CD4-positive, CD25-positive, alpha-beta regulatory T cell (primary cell): ENCODE measurements around the gene PPFIA2. TPM values are rescaled to one million over a fixed set of nuclear protein-coding genes. Genes with fewer than 3 reads are reported as not detected.

ENCODE experiments used
- ATAC-seq, 2 donors: fragments of 150-1000 bp; cut with Tn5 transposase; one replicate each; pipeline ENCODE4 v1.10.0; 2021; ENCODE audit warnings: low read depth in 2 of 2, moderate number of reproducible peaks in 2 of 2, moderate library complexity in 1 of 2
- DNase-seq, 3 donors: peaks; one replicate each; pipeline versions ENCODE4 v3.0.0 to v3.0.0-alpha.2; 2012 to 2022; ENCODE audit warnings: mixed read lengths in 1 of 3
- H3K27ac ChIP-seq: one replicate; pipeline ENCODE4 v1.7.0; 2013; ENCODE audit warnings: mild to moderate bottlenecking, low read length; ENCODE audit not compliant: insufficient read depth, poor library complexity, severe bottlenecking
- H3K27me3 ChIP-seq: one replicate; pipeline ENCODE4 v1.7.0; 2013; ENCODE audit warnings: low read length; ENCODE audit not compliant: control insufficient read depth, insufficient read depth
- H3K36me3 ChIP-seq: one replicate; pipeline ENCODE4 v1.7.0; 2013; ENCODE audit warnings: mild to moderate bottlenecking, low read length, moderate library complexity; ENCODE audit not compliant: control insufficient read depth, insufficient read depth
- H3K4me1 ChIP-seq: 2 replicates; pipeline ENCODE4 v1.7.0; 2013; ENCODE audit warnings: mild to moderate bottlenecking, low read length; ENCODE audit not compliant: insufficient read depth, control insufficient read depth, poor library complexity, severe bottlenecking
- H3K4me3 ChIP-seq: one replicate; pipeline ENCODE4 v1.7.0; 2013; ENCODE audit warnings: low read depth, mild to moderate bottlenecking, low read length, moderate library complexity
- H3K9me3 ChIP-seq, 2 experiments: 1 replicate in 1 of 2; 2 replicates in 1 of 2; pipeline ENCODE4 v1.7.0; 2013; ENCODE audit warnings: low read length in 2 of 2, mild to moderate bottlenecking in 1 of 2, moderate library complexity in 1 of 2; ENCODE audit not compliant: control insufficient read depth in 2 of 2
- H3K27ac Mint-ChIP-seq, 3 donors: one replicate each; pipeline ENCODE4 v1.8.0; 2020 to 2022; ENCODE audit warnings: mild to moderate bottlenecking in 3 of 3, mixed read lengths in 3 of 3, moderate library complexity in 2 of 3
- H3K27me3 Mint-ChIP-seq: one replicate; pipeline ENCODE4 v1.8.0; 2022; ENCODE audit warnings: mild to moderate bottlenecking, mixed read lengths
- H3K36me3 Mint-ChIP-seq: one replicate; pipeline ENCODE4 v1.8.0; 2020; ENCODE audit warnings: mixed read lengths
- H3K4me1 Mint-ChIP-seq, 4 donors: one replicate each; pipeline ENCODE4 v1.8.0; 2020 to 2022; ENCODE audit warnings: mixed read lengths in 4 of 4, mild to moderate bottlenecking in 1 of 4
- H3K4me3 Mint-ChIP-seq, 4 donors: one replicate each; pipeline ENCODE4 v1.8.0; 2020 to 2022; ENCODE audit warnings: mild to moderate bottlenecking in 4 of 4, mixed read lengths in 4 of 4, moderate library complexity in 3 of 4
- H3K9me3 Mint-ChIP-seq, 7 donors: one replicate each; pipeline ENCODE4 v1.8.0; 2020 to 2022; ENCODE audit warnings: mixed read lengths in 7 of 7, mild to moderate bottlenecking in 3 of 7, moderate library complexity in 2 of 7
- polyA plus RNA-seq, 4 donors: library from polyadenylated mRNA; unstranded; fragments of 300-500 nt; fragmentation: Illumina TruSeq; gene quantifications; one replicate each; pipeline ENCODE4 v1.2.3, GENCODE V29; 2021
- total RNA-seq: library from RNA; stranded (reverse); gene quantifications from one replicate; pipeline ENCODE4 v1.2.3, GENCODE V29; 2022

Gene PPFIA2
- total and polyA plus RNA-seq, 5 donors from 2014 or later, result not detected

DNA sequence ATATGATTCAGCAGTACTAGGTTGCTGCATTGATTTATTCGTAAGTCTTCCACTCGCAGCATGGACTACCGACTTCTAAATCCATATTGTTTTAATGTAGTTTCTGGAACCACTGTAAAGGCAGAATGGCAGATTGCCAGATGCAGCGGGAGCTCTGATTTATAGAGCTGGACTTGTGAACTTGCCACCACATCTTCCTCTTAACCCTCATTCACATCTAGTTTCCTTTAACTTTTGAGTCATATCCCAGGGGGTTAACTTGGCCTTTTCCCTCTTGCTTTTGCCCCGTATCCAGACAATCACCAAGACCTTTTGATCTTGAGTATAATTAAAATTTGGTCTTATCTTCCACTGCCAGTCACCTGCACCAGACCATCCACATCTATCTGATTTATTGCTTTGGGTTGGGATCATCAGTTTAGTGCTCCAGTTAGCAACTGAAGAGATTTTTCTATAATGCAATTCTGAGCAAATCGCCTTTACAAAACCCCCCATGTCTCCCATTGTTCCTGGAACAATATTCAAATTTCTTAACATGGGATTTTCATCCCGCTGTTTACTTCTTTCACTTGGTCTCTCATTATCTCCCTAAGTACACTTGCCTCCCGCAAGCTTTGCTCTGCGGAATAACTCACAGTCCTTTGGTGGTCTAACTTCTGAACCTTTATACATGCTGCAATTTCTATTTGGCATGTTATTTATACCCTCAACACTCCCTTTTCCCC lies 550.8 kb downstream of the PPFIA2 start:
- H3K27ac ChIP-seq, result no peak overlapping the region
- ATAC-seq (no peak), DNase-seq (no peak)
- H3K36me3 ChIP-seq, result no peaks in the 10 kb centered on the region
- H3K4me3 ChIP-seq, result no peak overlapping the region
- Mint-ChIP-seq H3K27ac (no peak overlapping the region), H3K4me3 (no peak overlapping the region), H3K4me1 (no peaks in the 10 kb centered on the region), H3K9me3 (peaks cover 0 to 11% (median 2%) of the 10 kb centered on the region in 7 donors), H3K27me3 (no peaks in the 10 kb centered on the region), H3K36me3 (no peaks in the 10 kb centered on the region)
- no peaks in the 10 kb centered on the region for H3K27me3 ChIP-seq
- no peaks in the 10 kb centered on the region for H3K4me1 ChIP-seq
- H3K9me3 ChIP-seq, result no peaks in the 10 kb centered on the region
